ENCODE results near the gene CMBL.
A peak's percentile ranks its signal among the peaks of the same experiment; 100 is the strongest.
"Not testable (repeated sequence)": the region's sequence is repeated elsewhere in the genome, so short reads cannot be mapped to it uniquely, and the experiment has no call there.

The CMBL gene

GRCh38 chr5:10261065-10261464, 46.6 kb downstream of the CMBL start:
- DNase-seq: no peak

- DNase-seq: no peak
Measured at GRCh38 chr5:10259899-10260298, 47.8 kb downstream of the CMBL start.

GRCh38 chr5:10257870-10258269, 49.8 kb downstream of the CMBL start:
- no peak for DNase-seq

GRCh38 chr5:10254686-10255085, 53.0 kb downstream of the CMBL start:
- DNase-seq: no peak

GRCh38 chr5:10253390-10253789, 54.3 kb downstream of the CMBL start:
- DNase-seq: no peak

GRCh38 chr5:10251405-10251804, 56.3 kb downstream of the CMBL start:
- DNase-seq: no peak

GRCh38 chr5:10250806-10251276, 56.9 kb downstream of the CMBL start:
- DNase-seq: peak in 1 of 51 donors; percentile 54

- DNase-seq: peak; percentile 68 to 97 (median 84)
Measured at GRCh38 chr5:10249948-10250805, 57.5 kb downstream of the CMBL start, which contains the start of gene CCT5. Gene CCT5 (plus strand): TSS chr5:10250280. CDS start chr5:10250341, 61 bp downstream.

GRCh38 chr5:10248378-10249260, 59.1 kb downstream of the CMBL start:
- DNase-seq: peak in 1 of 51 donors; percentile 6

GRCh38 chr5:10247217-10247616, 60.5 kb downstream of the CMBL start:
- DNase-seq: not testable (repeated sequence)

- DNase-seq: no peak
Measured at GRCh38 chr5:10246761-10247160, 60.9 kb downstream of the CMBL start.

- DNase-seq: no peak
Measured at GRCh38 chr5:10244342-10244944, 63.3 kb downstream of the CMBL start.

- DNase-seq: no peak
Measured at GRCh38 chr5:10243660-10244240, 64.0 kb downstream of the CMBL start.

GRCh38 chr5:10235350-10235749, 72.4 kb downstream of the CMBL start:
- no peak for DNase-seq

- peak in 25 of 51 donors; percentile 6 to 60 (median 32) for DNase-seq
Measured at GRCh38 chr5:10233505-10233904, 74.2 kb downstream of the CMBL start.

GRCh38 chr5:10233011-10233410, 74.7 kb downstream of the CMBL start:
- no peak for DNase-seq

GRCh38 chr5:10232386-10232785, 75.3 kb downstream of the CMBL start:
- DNase-seq: no peak

- DNase-seq: no peak
Measured at GRCh38 chr5:10229306-10230048, 78.2 kb downstream of the CMBL start.

GRCh38 chr5:10228288-10228687, 79.4 kb downstream of the CMBL start:
- no peak for DNase-seq

Measured in hypothalamus (tissue), 51 donors.